GM18520 (cell line): ENCODE results near the gene WDR73.

ENCODE experiments used
- ATAC-seq: cut with Tn5 transposase; IDR thresholded peaks from one replicate; pipeline ENCODE4 v1.9.1; 2021; ENCODE audit not compliant: unreplicated experiment

WDR73 gene

GRCh38 chr15:84590406-84590805, 63.7 kb downstream of the WDR73 start:
- ATAC-seq, result no peak
